Activated T-cell treated with anti-CD3 and anti-CD28 coated beads, Interleukin-2, amount 50 U/mL, for 24 hours (primary cell): ENCODE data around the gene HS3ST5.
"Not testable (repeated sequence)": the region's sequence is repeated elsewhere in the genome, so short reads cannot be mapped to it uniquely, and the experiment has no call there.

Experiments used
- DNase-seq: peaks from one replicate; pipeline ENCODE4 v3.0.0-alpha.2; 2020
- H3K27ac Mint-ChIP-seq: 2 replicates; pipeline ENCODE4 v1.8.0; 2020; ENCODE audit warnings: mild to moderate bottlenecking, mixed read lengths
- H3K27me3 Mint-ChIP-seq: 2 replicates; pipeline ENCODE4 v1.8.0; 2020; ENCODE audit warnings: mixed read lengths
- H3K36me3 Mint-ChIP-seq: 2 replicates; pipeline ENCODE4 v1.8.0; 2020; ENCODE audit warnings: low read depth, mixed read lengths
- H3K4me1 Mint-ChIP-seq: 2 replicates; pipeline ENCODE4 v1.8.0; 2020; ENCODE audit warnings: low read depth, mixed read lengths
- H3K4me3 Mint-ChIP-seq: 2 replicates; pipeline ENCODE4 v1.8.0; 2020; ENCODE audit warnings: mild to moderate bottlenecking, moderate library complexity, mixed read lengths
- H3K9me3 Mint-ChIP-seq: 2 replicates; pipeline ENCODE4 v1.8.0; 2020; ENCODE audit warnings: mixed read lengths

Gene HS3ST5

DNA sequence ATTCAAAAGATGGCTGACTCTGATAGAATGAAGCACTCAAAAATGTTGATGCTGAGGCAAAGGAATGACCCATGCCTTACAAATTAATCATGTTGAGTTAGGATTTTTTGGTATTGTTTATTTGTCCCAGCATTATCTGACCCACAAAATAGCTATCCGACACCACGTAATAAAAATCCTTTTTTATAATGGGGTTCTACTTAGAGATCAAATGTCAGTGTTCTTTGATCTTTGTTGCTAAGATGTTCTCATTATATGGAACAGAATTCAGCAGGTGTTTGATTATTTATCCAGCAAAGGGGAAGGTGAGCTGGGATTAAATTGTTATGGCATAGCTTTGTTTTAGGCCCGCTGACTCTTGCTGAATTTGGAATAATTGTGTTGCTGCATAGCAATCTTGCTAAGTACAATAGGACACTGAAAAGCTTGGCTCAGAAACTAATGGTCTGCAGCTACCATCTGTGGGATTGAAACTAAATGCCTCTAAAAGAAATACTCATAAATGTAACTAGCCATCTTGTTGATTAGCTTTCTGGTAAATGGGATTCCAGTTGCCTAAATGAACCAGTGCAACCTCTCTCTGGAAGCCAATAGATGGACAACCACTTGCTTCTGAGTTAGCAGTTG, 191.6 kb downstream of the HS3ST5 start:
- Mint-ChIP-seq H3K4me1 (no peaks in the 10 kb centered on the region), H3K9me3 (peaks cover 8% of the 10 kb centered on the region), H3K36me3 (no peaks in the 10 kb centered on the region), H3K4me3 (no peak overlapping the region), H3K27me3 (peaks cover 3% of the 10 kb centered on the region), H3K27ac (no peak overlapping the region)
- DNase-seq = no peak

DNA sequence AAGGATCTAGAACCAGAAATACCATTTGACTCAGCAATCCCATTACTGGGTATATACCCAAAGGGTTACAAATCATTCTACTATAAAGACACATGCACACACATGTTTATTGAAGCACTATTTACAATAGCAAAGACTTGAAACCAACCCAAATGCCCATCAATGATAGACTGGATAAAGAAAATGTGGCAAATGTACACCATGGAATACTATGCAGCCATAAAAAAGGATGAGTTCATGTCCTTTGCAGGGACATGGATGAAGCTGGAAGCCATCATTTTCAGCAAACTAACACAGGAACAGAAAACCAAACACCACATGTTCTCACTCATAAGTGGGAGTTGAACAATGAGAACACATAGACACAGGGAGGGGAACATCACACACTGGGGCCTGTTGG, 193.6 kb downstream of the HS3ST5 start:
- not testable (repeated sequence) for H3K27ac Mint-ChIP-seq, H3K36me3 Mint-ChIP-seq, H3K4me1 Mint-ChIP-seq, H3K9me3 Mint-ChIP-seq, H3K4me3 Mint-ChIP-seq, DNase-seq
- peaks cover 11% of the 10 kb centered on the region for H3K27me3 Mint-ChIP-seq

DNA sequence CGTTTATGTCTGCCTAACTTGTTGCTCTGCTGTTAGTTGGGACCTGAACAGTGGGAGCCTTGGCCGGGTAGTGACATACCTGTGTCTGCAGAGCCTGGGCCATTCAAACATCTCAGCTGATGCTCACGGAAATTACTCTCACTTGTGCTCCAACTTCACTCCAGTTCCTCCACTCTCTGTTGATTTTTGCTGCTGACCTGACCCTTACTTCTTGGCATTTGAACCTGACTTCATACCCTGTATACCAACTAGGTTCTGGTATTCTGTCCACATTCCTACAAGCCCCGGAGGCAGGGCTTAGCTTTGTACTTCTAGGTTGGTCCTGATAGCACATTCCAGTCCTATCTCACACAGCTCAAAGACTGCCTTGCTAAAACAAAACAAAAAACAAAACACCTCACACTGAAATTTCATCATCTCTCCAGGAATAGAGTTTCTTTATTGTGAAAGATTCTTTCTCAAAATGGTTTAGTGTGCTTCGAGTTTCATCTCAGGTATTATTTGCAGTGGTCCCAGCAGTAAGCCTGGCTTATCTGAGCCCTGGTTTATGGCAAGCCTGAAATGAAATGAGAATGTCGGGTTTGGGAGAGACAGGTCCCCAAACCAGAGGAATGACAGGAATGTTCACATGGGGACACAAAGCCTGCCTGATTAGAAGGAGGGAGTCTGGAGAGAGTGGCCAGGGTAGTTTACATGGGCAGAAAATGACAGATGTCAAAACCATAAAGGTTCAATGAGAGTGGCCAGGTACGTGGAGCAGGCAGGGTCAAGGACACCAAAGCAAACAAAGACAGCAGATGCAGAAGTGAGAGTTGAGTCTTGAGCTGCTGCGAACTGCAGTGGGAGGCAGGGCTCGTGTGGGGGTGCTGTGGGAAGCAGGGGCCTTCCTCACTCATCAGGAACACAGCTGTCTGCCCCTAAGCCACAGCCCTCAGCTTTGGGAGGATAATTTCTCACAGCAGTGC, 197.7 kb downstream of the HS3ST5 start:
- Mint-ChIP-seq H3K4me3 (no peak overlapping the region), H3K27me3 (peaks cover 11% of the 10 kb centered on the region), H3K4me1 (no peaks in the 10 kb centered on the region), H3K27ac (no peak overlapping the region), H3K36me3 (no peaks in the 10 kb centered on the region), H3K9me3 (peaks cover 8% of the 10 kb centered on the region)
- no peak for DNase-seq

DNA sequence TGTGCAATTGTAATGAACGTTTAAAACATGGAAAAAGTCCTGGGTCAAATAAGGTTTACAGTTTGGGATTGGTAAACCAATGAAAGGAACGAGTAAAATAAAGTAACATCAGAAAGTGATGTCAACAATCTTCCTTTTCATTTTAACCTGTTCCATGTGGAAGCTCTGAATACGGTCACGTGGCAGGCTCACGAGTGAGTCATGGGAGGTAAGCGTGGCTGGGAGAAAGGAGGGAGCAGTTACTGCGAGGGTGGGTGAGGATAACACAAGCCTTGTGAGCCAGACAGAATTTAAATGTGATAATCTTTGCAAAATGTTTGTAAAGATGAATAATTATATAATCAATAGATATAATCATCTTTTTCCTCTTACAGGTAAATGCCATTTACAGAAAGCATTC, 200.6 kb downstream of the HS3ST5 start:
- no peaks in the 10 kb centered on the region for H3K36me3 Mint-ChIP-seq
- peaks cover 7% of the 10 kb centered on the region for H3K9me3 Mint-ChIP-seq
- H3K27me3 Mint-ChIP-seq = peaks cover 10% of the 10 kb centered on the region
- H3K4me3 Mint-ChIP-seq = no peak overlapping the region
- no peak overlapping the region for H3K27ac Mint-ChIP-seq
- H3K4me1 Mint-ChIP-seq = no peaks in the 10 kb centered on the region
- no peak for DNase-seq

DNA sequence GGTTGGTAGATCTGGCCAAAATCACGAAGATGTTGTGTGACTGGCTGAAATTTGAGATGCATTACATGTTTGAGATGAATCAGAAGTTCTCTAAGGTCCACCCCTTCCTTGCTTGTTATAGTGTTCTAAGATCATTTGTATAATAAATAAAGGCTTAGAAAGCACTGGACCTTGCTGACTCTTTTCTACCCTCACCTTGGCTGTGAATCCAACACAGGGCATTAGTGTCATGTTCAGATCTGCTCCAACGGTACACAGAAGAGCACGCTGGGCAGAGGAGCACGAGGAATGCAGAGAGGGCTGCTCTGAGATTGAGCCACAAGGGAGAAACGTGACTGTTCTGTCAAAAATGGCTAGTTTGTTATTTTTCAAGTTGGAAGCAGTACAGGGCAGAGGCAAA, 202.4 kb downstream of the HS3ST5 start:
- H3K9me3 Mint-ChIP-seq = no peaks in the 10 kb centered on the region
- no peak for DNase-seq
- no peaks in the 10 kb centered on the region for H3K4me1 Mint-ChIP-seq
- H3K4me3 Mint-ChIP-seq = no peak overlapping the region
- H3K27ac Mint-ChIP-seq = no peak overlapping the region
- H3K27me3 Mint-ChIP-seq = peaks cover 11% of the 10 kb centered on the region
- no peaks in the 10 kb centered on the region for H3K36me3 Mint-ChIP-seq

DNA sequence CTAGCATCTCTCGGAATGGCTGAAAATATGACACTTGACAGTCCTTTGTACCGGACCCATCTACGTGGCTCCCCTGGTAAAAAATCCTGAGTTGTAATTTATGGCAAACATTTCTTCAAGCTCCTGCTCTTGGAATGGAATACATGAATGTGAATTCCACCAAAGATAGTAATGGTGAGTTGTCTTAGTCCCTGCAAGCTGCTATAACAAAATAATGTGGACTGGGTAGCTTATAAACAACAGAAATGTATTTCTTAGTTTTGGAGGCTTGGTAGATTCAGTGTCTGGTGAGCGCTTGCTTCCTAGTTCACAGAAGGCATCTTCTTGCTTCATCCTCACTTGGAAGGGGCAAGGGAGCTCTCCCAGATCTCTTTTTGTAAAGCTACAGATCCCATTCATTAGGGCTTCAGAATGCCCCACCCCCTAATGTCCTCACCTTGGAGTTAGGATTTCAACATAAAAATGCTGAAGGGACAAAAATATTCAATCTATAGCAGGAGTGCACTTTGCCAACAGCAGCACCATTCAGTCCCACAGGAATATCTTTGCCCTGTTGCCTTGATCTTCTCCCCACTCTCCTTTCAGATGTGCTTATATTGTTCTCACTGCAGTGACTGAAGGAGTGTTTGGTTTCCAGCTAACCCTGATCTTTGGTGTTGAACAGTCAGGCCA, 204.1 kb downstream of the HS3ST5 start:
- H3K27me3 Mint-ChIP-seq = peaks cover 9% of the 10 kb centered on the region
- no peaks in the 10 kb centered on the region for H3K36me3 Mint-ChIP-seq
- H3K9me3 Mint-ChIP-seq = no peaks in the 10 kb centered on the region
- no peaks in the 10 kb centered on the region for H3K4me1 Mint-ChIP-seq
- DNase-seq = no peak
- no peak overlapping the region for H3K4me3 Mint-ChIP-seq
- no peak overlapping the region for H3K27ac Mint-ChIP-seq

DNA sequence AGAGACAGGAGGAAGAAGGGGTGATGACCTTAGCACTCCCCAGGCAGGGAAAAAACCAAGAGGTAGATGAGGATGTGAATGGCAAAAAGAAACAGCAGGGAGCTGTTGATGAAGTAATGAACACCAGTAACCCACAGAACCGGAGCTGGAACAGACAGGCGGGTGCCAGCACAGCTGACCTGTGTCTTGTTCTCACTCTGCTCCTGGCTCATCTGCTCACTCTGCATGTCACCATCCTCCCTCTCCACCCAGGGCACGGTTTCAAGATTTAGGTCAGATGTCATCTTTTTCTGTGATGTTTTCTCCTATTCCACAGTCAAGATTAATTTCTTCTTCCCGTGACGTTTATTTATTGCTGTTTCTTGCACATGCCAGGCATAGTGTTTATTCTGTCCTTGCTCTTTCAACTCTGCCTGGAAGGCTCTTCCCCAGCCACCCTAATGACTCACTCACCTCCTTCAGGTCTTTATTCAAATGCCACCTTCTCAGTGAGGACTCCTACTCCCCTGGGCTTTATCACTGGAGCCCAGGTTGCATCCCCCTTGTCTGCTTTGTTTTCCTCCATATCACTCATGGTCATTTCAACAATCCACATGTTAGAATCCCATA, 207.4 kb downstream of the HS3ST5 start:
- Mint-ChIP-seq H3K4me1 (no peaks in the 10 kb centered on the region), H3K36me3 (no peaks in the 10 kb centered on the region), H3K27ac (no peak overlapping the region), H3K4me3 (no peak overlapping the region), H3K27me3 (peaks cover 14% of the 10 kb centered on the region), H3K9me3 (no peaks in the 10 kb centered on the region)
- DNase-seq = no peak

DNA sequence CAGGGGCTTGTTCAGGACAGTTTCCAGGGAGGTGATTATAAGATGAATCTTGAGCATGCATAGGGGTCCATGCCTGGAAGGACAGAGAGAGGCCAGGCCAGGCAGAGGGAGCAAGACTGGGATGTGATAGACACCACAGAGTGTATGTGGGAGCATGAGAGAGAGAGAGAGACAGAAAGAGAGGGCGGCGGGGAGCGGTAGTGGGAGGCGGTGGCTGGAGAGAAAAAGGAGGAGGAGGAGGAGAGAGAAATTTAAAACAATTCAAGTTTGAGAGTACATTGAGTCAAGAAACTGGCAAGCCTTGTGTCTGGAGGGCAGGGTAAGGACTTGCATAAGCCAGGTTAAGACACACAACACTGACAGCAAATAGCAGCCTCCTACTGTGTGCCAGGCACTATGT, 209.0 kb downstream of the HS3ST5 start:
- peaks cover 14% of the 10 kb centered on the region for H3K27me3 Mint-ChIP-seq
- H3K9me3 Mint-ChIP-seq = no peaks in the 10 kb centered on the region
- no peak overlapping the region for H3K4me3 Mint-ChIP-seq
- DNase-seq = no peak
- H3K27ac Mint-ChIP-seq = no peak overlapping the region
- H3K4me1 Mint-ChIP-seq = no peaks in the 10 kb centered on the region
- no peaks in the 10 kb centered on the region for H3K36me3 Mint-ChIP-seq

DNA sequence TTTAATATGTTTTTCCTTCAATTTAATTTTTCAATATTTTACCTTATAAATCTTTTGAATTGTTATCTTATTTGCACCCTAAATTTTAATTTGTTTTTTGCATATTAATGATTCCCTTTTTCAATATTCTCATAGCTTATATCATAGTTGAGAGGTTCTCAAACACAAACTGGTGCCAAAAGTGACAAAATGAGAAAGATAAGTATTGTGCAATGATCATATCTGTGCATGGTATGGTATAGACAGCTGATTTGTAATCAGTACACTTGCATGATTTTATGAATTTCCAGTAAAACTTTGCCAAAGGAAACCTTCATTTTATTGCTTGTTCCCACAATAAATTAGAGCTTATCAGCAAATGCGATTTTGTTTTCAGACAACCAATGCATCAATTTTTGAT, 210.9 kb downstream of the HS3ST5 start:
- H3K27me3 Mint-ChIP-seq = peaks cover 14% of the 10 kb centered on the region
- DNase-seq = no peak
- no peaks in the 10 kb centered on the region for H3K9me3 Mint-ChIP-seq
- no peaks in the 10 kb centered on the region for H3K36me3 Mint-ChIP-seq
- no peak overlapping the region for H3K4me3 Mint-ChIP-seq
- H3K27ac Mint-ChIP-seq = no peak overlapping the region
- no peaks in the 10 kb centered on the region for H3K4me1 Mint-ChIP-seq

DNA sequence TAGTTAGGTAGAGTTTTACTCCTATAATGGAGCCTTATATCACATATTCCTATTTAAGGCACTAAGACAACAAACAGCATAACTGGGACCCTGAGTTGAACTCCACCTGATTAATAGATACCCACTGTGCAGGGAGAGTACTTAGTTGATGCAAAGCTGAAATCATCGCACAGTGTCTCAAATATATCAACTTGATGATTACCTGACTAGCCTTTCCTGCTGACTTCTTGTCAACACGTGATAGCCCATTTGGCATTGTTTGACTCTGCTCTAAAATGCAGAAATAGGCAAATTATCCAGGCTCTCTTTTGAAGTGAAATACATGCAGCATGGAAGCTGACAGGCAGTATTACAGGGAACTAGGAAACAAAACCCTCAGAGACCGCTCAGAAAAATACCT, 217.2 kb downstream of the HS3ST5 start:
- Mint-ChIP-seq H3K27me3 (peaks cover 24% of the 10 kb centered on the region), H3K36me3 (no peaks in the 10 kb centered on the region), H3K27ac (no peak overlapping the region), H3K4me1 (no peaks in the 10 kb centered on the region), H3K9me3 (no peaks in the 10 kb centered on the region), H3K4me3 (no peak overlapping the region)
- no peak for DNase-seq

DNA sequence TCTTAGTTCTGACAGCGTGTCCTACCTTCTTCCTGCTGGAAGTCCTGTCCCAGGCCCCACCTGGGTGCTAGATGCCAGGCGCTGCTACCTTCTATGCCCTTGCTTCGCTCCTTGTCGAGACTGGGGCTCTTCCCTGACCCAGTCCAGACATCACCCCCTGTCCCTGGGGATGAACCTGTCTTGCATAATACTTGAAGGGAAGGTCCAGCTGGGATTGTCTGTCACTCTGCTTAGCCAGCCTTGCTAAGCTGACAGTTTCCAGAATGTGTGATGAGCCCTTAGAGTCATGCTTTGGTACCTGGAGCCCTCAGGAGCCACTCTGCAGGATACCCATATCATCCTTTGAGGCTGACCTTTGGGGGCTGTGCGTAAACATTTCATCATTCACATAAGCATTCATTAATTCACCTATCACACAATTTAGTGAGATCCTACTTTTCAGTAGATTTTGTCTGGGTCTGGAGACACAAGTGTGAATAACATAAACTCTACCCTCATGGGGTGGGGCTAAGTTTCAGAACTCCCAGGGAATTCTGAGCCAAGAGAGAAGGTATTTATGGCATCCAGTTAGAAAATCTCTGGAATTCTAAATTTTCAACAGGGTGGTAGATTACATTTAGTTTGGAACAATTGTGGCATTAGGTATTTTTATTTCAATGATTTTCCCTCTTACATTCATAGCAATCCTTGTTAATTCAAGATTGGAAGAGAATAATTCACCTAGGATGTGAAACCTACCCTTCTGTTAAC, 220.7 kb downstream of the HS3ST5 start:
- Mint-ChIP-seq H3K4me3 (no peak overlapping the region), H3K9me3 (no peaks in the 10 kb centered on the region), H3K27ac (no peak overlapping the region), H3K27me3 (peaks cover 30% of the 10 kb centered on the region), H3K36me3 (no peaks in the 10 kb centered on the region), H3K4me1 (no peaks in the 10 kb centered on the region)
- no peak for DNase-seq

DNA sequence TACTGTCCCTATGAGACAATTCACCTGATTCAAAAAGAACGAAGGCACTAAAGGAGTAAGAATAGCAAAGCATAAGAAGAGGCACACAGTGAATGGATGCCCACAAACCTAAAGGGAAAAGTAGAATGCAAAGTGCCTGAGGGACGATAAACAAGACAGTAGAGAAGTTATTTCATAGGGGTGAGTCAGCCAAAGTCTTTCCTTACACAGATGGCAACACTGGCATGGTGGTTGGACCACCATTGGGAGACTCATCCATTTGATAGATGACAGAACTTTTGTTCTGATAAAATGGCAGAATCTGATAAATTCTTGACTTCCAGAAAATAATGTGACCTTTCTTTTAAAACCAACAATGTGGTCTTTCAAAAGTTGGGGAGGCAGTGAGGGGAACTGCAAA, 223.8 kb downstream of the HS3ST5 start:
- Mint-ChIP-seq H3K4me3 (no peak overlapping the region), H3K4me1 (no peaks in the 10 kb centered on the region), H3K9me3 (no peaks in the 10 kb centered on the region), H3K36me3 (no peaks in the 10 kb centered on the region), H3K27ac (no peak overlapping the region), H3K27me3 (peaks cover 23% of the 10 kb centered on the region)
- no peak for DNase-seq

DNA sequence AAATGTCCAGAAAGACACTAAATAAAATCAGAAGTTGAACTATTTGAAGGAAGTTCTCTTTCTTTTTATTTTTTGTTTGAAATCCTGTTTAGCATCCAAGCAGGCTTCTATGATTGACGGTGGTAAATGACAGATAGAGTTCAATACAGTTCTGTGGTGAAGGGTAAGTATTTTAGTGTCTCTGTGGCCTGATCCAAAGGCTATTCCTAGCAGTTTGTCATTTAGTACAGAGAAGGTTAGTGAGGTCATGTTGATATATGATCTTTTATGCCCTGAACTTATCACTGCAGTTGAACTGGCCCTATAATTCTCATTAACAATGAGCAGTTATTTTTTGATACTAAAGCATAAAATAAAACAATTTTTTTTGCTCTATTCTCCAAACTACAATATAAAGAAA, 227.2 kb downstream of the HS3ST5 start:
- Mint-ChIP-seq H3K27ac (no peak overlapping the region), H3K27me3 (peaks cover 18% of the 10 kb centered on the region), H3K4me1 (no peaks in the 10 kb centered on the region), H3K36me3 (no peaks in the 10 kb centered on the region), H3K4me3 (no peak overlapping the region), H3K9me3 (no peaks in the 10 kb centered on the region)
- DNase-seq = no peak
